Fibroblast of mammary gland (primary cell): Measurements from ENCODE around the gene SNX19.

Source experiments
- DNase-seq: peaks from one replicate; pipeline ENCODE4 v3.0.0-alpha.2; 2010; ENCODE audit warnings: low read depth
- H3K4me3 ChIP-seq: 2 replicates; pipeline ENCODE4 v1.5.1; 2011; ENCODE audit warnings: low read depth, mild to moderate bottlenecking, low read length, moderate library complexity; ENCODE audit not compliant: control insufficient read depth
- CTCF ChIP-seq: conservative IDR thresholded peaks from 2 replicates; pipeline ENCODE4 v1.5.1; 2011; ENCODE audit warnings: low read depth, low read length, inconsistent platforms; ENCODE audit not compliant: control insufficient read depth, insufficient read depth

The SNX19 gene

DNA sequence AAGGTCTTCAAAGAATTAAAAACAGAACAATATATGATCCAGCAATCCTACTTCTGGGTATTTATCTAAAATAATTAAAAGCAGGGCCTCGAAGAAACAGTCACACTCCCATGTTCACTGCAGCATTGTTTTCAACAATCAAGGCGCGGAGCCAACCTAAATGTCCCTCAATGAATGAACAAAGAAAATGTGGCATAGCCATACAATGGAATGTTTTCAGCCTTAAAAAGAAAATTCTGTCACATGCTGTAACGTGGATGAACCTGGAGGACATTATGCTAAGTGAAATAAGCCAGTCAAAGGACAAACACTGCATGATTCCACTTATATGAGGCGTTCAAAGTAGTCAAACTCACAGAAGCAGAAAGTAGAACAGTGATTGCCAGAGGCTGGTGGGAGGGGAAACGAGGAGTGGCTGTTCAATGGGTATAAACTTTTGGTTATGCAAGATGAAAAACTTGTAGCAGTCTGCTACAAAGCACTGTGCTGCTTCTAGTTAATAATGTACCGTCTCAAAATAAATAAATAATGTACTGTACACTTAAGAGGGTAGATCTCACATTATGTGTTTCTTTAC lies 41.2 kb downstream of the SNX19 start:
- no peak for DNase-seq
- no peak overlapping the region for H3K4me3 ChIP-seq
- TF ChIP-seq CTCF, result no peak

DNA sequence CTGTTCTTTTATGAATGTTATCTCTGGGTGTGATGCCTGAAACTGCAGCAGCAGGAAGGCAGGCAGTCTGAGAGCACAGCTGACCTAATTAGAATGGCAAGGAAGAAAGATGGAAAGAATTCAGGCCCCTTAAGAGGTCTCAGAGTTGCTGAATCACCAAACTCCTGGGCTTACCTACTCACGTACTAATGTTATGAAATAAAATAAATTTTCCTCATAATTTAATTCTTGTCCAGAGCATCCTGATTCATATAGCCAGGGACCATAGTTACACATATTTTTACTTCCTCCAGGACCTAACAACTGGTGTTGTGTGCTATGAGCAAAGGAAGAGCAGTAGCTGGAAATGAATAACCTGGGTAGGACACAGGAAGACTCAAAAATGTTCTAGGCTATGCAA lies 41.9 kb downstream of the SNX19 start:
- H3K4me3 ChIP-seq, result no peak overlapping the region
- TF ChIP-seq CTCF, result no peak
- no peak for DNase-seq

GRCh38 chr11:130873761-130874160 lies 42.5 kb downstream of the SNX19 start:
- no peak overlapping the region for H3K4me3 ChIP-seq
- DNase-seq, result peak; percentile 83
- TF ChIP-seq CTCF, result no peak

GRCh38 chr11:130872981-130873380 lies 43.3 kb downstream of the SNX19 start:
- H3K4me3 ChIP-seq, result no peak overlapping the region
- TF ChIP-seq CTCF, result no peak
- DNase-seq, result peak; percentile 93

DNA sequence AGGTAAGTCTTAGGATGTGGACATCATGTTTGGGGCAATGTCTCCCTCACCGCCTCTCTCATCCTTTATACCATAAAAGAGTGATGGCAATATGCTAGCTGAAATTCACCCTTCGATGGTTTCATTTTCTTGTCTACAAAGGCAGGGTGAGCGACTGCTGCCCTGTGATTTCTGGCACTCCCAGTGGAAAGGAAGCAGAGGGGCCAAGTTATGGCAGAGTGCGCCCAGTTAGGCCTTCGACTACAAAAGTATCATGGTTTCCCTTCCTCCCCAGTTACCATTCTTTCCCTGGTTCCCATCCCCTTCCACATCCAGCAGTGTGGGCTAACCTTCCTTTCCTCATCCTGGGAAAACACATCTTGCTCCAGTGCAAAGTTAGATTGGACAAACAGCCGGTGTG lies 43.8 kb downstream of the SNX19 start:
- DNase-seq, result no peak
- no peak for TF ChIP-seq CTCF
- H3K4me3 ChIP-seq, result no peak overlapping the region

DNA sequence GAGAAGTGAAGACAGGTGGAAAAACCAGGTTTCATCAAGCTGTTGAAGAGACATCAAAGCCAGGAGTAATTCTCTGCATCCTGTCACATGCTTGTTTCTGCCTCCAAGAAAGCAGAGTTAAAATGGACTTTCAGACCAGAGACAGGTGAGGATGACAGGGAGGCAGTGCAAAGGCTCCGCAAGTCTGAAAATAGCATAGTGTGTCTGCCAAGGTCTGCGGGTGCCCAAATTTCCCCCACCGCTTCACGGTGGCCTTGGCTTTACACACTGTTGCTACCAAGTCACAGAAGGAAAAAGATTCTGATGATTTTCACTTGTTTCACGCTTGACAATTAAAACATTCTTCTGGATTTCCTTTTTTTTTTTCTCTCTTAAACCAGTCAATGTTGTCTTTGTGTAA lies 44.2 kb downstream of the SNX19 start:
- DNase-seq, result no peak
- TF ChIP-seq CTCF, result no peak
- no peak overlapping the region for H3K4me3 ChIP-seq

DNA sequence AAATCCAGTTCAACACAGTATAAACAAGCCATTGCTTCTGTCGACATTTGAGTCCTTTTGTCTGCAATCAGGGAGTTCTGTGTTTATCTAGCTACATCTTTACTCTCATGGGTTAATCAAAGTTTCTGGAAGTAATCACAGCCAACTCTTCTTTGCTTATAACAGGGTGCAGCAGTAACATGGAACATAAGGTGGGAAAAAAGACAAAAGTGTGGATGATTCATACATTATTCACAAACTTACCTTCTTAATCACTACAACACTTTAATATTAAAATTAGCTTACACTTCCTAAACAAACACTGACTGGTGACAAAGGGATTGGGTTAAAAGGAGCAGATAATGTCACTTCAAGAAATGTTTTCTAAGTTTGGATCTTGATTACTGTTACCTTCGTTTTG lies 44.7 kb downstream of the SNX19 start:
- no peak for DNase-seq
- no peak overlapping the region for H3K4me3 ChIP-seq
- no peak for TF ChIP-seq CTCF
